ENCODE results near the gene SLC13A3.

Gene SLC13A3

GRCh38 chr20:46583411-46584214 is 67.6 kb downstream of the SLC13A3 start:
- in situ Hi-C loops (cut with MboI; ENCODE audit: low sequenced_read_pairs) = no loop called here

- in situ Hi-C loops (cut with MboI; ENCODE audit: low sequenced_read_pairs) = no loop called here
Measured at GRCh38 chr20:46582648-46583047, 68.6 kb downstream of the SLC13A3 start.

GRCh38 chr20:46581391-46581790 is 69.9 kb downstream of the SLC13A3 start:
- in situ Hi-C loops (cut with MboI; ENCODE audit: low sequenced_read_pairs) = no loop called here

GRCh38 chr20:46580613-46581205 is 70.5 kb downstream of the SLC13A3 start:
- in situ Hi-C loops (cut with MboI; ENCODE audit: low sequenced_read_pairs) = no loop called here

GRCh38 chr20:46578745-46579144 is 72.5 kb downstream of the SLC13A3 start:
- in situ Hi-C loops (cut with MboI; ENCODE audit: low sequenced_read_pairs) = no loop called here

- in situ Hi-C loops (cut with MboI; ENCODE audit: low sequenced_read_pairs) = no loop called here
Measured at GRCh38 chr20:46576774-46577395, 74.4 kb downstream of the SLC13A3 start.

GRCh38 chr20:46575937-46576461 is 75.3 kb downstream of the SLC13A3 start:
- in situ Hi-C loops (cut with MboI; ENCODE audit: low sequenced_read_pairs) = no loop called here

GRCh38 chr20:46575394-46575793 is 75.9 kb downstream of the SLC13A3 start:
- in situ Hi-C loops (cut with MboI; ENCODE audit: low sequenced_read_pairs) = no loop called here

GRCh38 chr20:46573788-46574584 is 77.3 kb downstream of the SLC13A3 start:
- in situ Hi-C loops (cut with MboI; ENCODE audit: low sequenced_read_pairs) = no loop called here

GRCh38 chr20:46573234-46573633 is 78.0 kb downstream of the SLC13A3 start:
- in situ Hi-C loops (cut with MboI; ENCODE audit: low sequenced_read_pairs) = no loop called here

- in situ Hi-C loops (cut with MboI; ENCODE audit: low sequenced_read_pairs) = no loop called here
Measured at GRCh38 chr20:46572790-46573189, 78.5 kb downstream of the SLC13A3 start.

- in situ Hi-C loops (cut with MboI; ENCODE audit: low sequenced_read_pairs) = no loop called here
Measured at GRCh38 chr20:46572153-46572552, 79.1 kb downstream of the SLC13A3 start.

GRCh38 chr20:46571418-46571817 is 79.8 kb downstream of the SLC13A3 start:
- in situ Hi-C loops (cut with MboI; ENCODE audit: low sequenced_read_pairs) = no loop called here

GRCh38 chr20:46570956-46571355 is 80.3 kb downstream of the SLC13A3 start:
- in situ Hi-C loops (cut with MboI; ENCODE audit: low sequenced_read_pairs) = no loop called here

- in situ Hi-C loops (cut with MboI; ENCODE audit: low sequenced_read_pairs) = no loop called here
Measured at GRCh38 chr20:46569961-46570360, 81.3 kb downstream of the SLC13A3 start.

GRCh38 chr20:46568570-46569129 is 82.6 kb downstream of the SLC13A3 start:
- in situ Hi-C loops (cut with MboI; ENCODE audit: low sequenced_read_pairs) = no loop called here

GRCh38 chr20:46566125-46566524 is 85.1 kb downstream of the SLC13A3 start:
- in situ Hi-C loops (cut with MboI; ENCODE audit: low sequenced_read_pairs) = no loop called here

GRCh38 chr20:46564241-46564957 is 86.9 kb downstream of the SLC13A3 start:
- in situ Hi-C loops (cut with MboI; ENCODE audit: low sequenced_read_pairs) = no loop called here

GRCh38 chr20:46563860-46564221 is 87.4 kb downstream of the SLC13A3 start:
- in situ Hi-C loops (cut with MboI; ENCODE audit: low sequenced_read_pairs) = no loop called here
